Nephron progenitor cell (in vitro differentiated cells): ENCODE results near the gene CADM1.
A peak's percentile ranks its signal among the peaks of the same experiment; 100 is the strongest.

Experiments
- DNase-seq: peaks from one replicate; pipeline ENCODE4 v3.0.0; 2021
- H3K27ac Mint-ChIP-seq: 2 replicates; pipeline ENCODE4 v1.8.0; 2021; ENCODE audit warnings: mild to moderate bottlenecking, moderate library complexity, mixed read lengths
- H3K27me3 Mint-ChIP-seq: 2 replicates; pipeline ENCODE4 v1.8.0; 2021; ENCODE audit warnings: mild to moderate bottlenecking, low read depth, mixed read lengths; ENCODE audit not compliant: poor library complexity
- H3K36me3 Mint-ChIP-seq: 2 replicates; pipeline ENCODE4 v1.8.0; 2021; ENCODE audit warnings: low read depth, mixed read lengths
- H3K4me1 Mint-ChIP-seq: 2 replicates; pipeline ENCODE4 v1.8.0; 2021; ENCODE audit warnings: mixed read lengths
- H3K4me3 Mint-ChIP-seq: 2 replicates; pipeline ENCODE4 v1.8.0; 2021; ENCODE audit warnings: mild to moderate bottlenecking, moderate library complexity, mixed read lengths
- H3K9me3 Mint-ChIP-seq: 2 replicates; pipeline ENCODE4 v1.8.0; 2021; ENCODE audit warnings: mild to moderate bottlenecking, moderate library complexity, mixed read lengths
- TF ChIP-seq, protein P1 (sequence below): fragments of 200-600 bp; sonication (generic); IDR thresholded peaks from 2 replicates; pipeline ENCODE4 v1.5.0; 2021; ENCODE audit warnings: antibody characterized with exemption

Gene CADM1

GRCh38 chr11:115521825-115522224 lies 17.6 kb upstream of the CADM1 start:
- DNase-seq = no peak
- Mint-ChIP-seq H3K27me3 (peaks cover 6% of the 10 kb centered on the region), H3K36me3 (no peaks in the 10 kb centered on the region), H3K4me3 (no peak overlapping the region), H3K9me3 (no peaks in the 10 kb centered on the region), H3K27ac (no peak overlapping the region), H3K4me1 (peaks cover 55% of the 10 kb centered on the region)
- TF ChIP-seq, protein P1, sequence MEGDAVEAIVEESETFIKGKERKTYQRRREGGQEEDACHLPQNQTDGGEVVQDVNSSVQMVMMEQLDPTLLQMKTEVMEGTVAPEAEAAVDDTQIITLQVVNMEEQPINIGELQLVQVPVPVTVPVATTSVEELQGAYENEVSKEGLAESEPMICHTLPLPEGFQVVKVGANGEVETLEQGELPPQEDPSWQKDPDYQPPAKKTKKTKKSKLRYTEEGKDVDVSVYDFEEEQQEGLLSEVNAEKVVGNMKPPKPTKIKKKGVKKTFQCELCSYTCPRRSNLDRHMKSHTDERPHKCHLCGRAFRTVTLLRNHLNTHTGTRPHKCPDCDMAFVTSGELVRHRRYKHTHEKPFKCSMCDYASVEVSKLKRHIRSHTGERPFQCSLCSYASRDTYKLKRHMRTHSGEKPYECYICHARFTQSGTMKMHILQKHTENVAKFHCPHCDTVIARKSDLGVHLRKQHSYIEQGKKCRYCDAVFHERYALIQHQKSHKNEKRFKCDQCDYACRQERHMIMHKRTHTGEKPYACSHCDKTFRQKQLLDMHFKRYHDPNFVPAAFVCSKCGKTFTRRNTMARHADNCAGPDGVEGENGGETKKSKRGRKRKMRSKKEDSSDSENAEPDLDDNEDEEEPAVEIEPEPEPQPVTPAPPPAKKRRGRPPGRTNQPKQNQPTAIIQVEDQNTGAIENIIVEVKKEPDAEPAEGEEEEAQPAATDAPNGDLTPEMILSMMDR = no peak

DNA sequence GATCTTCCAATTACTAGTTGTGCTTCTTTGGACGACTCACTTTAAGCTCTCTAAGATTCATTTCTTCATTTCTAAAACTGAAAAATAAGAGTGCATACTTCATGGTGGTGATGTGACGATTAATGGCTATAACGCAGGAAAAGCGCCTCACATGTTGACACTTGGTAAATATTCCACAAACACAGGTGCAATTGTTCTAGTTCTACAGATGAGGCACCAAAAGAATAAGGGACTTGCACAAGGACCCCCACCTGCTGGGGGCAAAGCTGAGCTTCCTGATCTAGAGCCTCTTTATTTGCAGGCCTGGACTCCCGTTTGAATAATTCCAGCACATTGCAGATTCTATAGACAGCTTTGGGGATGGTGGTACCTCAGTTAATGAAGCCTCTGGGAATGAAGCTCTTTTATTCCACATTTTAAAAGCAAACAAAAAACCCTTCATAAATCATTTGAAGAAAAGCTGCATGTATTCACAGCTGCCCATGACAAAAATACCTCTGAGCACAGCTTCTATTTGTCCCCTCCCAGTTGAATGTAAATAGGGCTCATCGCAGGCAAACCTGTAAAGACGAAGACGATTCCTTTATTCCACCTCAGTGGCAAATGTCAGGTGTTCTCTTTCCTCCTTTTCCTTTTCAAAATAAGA lies 14.9 kb upstream of the CADM1 start:
- Mint-ChIP-seq H3K27me3 (peaks cover 4% of the 10 kb centered on the region), H3K27ac (no peak overlapping the region)

DNA sequence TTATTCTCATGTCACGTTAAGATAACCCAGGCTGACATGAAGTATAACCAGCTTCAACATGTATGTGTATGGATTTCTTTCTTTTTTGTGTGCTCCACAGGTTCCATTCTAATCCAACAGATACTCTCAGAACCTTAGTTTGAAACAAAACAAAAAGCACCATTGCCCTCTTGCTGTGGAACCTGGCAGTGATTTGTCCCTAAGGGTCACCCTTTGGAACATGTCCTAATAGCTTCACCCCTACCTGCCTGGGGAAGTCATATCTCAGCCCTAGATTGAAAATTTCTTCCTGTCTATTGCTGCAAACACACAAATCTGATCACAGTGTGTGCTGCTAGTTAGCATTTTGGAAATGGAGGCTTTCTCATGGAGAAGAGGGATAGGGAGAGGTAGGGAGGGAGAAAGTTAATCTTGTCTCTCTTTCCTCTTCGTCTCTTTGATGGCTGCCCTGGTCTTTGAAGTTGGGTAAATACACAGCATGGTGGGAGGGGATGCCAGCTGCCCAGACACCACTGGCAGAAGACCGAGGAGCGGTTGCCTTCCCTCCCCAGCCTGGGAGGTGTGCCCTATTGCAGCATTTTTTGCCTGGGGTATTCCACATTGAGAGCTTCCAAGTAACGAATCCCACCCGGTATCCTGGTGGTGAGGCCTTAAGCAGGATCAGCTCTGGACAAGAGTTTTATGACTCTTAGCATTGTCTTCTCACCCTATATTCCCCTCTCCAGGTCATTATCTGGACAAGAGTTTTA lies 11.6 kb upstream of the CADM1 start:
- Mint-ChIP-seq H3K9me3 (no peaks in the 10 kb centered on the region), H3K36me3 (no peaks in the 10 kb centered on the region), H3K4me3 (no peak overlapping the region), H3K27ac (no peak overlapping the region), H3K27me3 (no peaks in the 10 kb centered on the region), H3K4me1 (peaks cover 31% of the 10 kb centered on the region)
- TF ChIP-seq, protein P1 = no peak
- no peak for DNase-seq

More for the DNA sequence above, 14.9 kb upstream of the CADM1 start:
- Mint-ChIP-seq H3K4me3 (no peak overlapping the region), H3K4me1 (peaks cover 48% of the 10 kb centered on the region), H3K9me3 (no peaks in the 10 kb centered on the region), H3K36me3 (no peaks in the 10 kb centered on the region)
- TF ChIP-seq, protein P1 = no peak
- DNase-seq = no peak

DNA sequence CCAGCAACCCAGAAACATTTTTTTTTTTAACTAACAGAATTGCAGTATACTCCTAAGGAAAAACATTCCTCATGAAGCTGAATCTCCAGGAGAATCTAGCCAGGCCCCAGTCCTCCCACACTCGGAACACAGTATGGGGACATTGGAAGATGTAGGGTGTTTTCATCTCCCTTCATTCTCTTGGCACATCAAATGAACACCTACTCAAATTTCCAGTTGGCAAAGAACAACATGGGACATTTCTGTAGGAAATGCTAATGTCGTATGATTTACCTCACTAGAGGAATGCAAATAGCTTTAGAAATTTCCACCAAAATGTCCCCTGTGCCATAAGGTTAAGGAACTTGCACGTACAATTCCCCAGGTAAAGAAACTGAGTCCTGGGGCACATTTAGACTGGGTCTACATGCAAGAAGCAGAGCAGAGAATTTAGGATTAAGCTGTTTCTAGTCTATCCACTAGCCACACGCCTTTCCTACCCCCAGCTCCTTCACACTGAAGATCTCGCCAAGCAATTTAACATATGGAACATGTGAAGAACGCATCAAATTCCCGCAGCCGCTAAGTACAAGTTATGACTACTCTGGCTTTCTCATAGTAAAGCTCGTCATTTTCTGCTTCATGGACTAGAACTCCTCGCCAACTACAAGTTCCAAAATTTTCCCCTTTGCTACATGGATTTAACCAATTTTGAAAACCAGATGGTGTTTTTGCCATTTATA lies 2.9 kb upstream of the CADM1 start:
- no peaks in the 10 kb centered on the region for H3K36me3 Mint-ChIP-seq
- H3K27ac Mint-ChIP-seq = no peak overlapping the region
- no peak overlapping the region for H3K4me3 Mint-ChIP-seq
- no peaks in the 10 kb centered on the region for H3K9me3 Mint-ChIP-seq
- DNase-seq = no peak
- H3K27me3 Mint-ChIP-seq = peaks cover 10% of the 10 kb centered on the region
- TF ChIP-seq, protein P1 = no peak
- peaks cover 15% of the 10 kb centered on the region for H3K4me1 Mint-ChIP-seq

DNA sequence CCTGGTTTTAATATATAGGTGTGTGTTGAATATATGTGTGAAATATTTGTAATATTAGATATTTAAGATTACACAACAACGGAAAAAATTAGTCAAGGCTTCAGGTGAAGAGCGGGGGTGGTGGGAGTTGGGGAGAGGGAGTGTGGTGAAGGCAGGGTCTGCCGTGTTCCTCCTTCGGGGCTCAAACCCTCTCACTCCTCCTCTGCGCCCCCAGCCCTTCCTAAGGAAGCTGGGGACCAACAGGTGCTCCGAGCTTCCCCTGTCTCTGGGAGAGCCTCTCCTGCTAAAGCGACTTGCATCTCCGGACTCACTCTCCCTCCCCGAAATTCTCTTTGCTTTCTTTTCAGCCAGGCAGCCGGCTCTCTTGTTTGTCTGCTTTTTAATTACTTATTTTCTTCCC lies 960 bp upstream of the CADM1 start:
- H3K36me3 Mint-ChIP-seq = no peaks in the 10 kb centered on the region
- H3K27me3 Mint-ChIP-seq = peaks cover 9% of the 10 kb centered on the region
- peaks cover 15% of the 10 kb centered on the region for H3K4me1 Mint-ChIP-seq
- peak; percentile 15 for DNase-seq
- peak overlapping the region; percentile 99 for H3K27ac Mint-ChIP-seq
- H3K4me3 Mint-ChIP-seq = peak overlapping the region; percentile 97
- TF ChIP-seq, protein P1 = no peak
- no peaks in the 10 kb centered on the region for H3K9me3 Mint-ChIP-seq
